Hepatocyte (in vitro differentiated cells): ENCODE measurements around the gene FAM180A. TPM values are rescaled to one million over a fixed set of nuclear protein-coding genes. Genes with fewer than 3 reads are reported as not detected.
"Not testable (repeated sequence)": the region's sequence is repeated elsewhere in the genome, so short reads cannot be mapped to it uniquely, and the experiment has no call there.

Experiments used
- DNase-seq: peaks from one replicate; pipeline ENCODE4 v3.0.0-alpha.2; 2016; ENCODE audit warnings: low spot score
- H2AFZ ChIP-seq: fragments of 200-600 bp; sonication (generic); 2 replicates; pipeline ENCODE4 v1.6.0; 2016; ENCODE audit warnings: antibody characterized with exemption, mild to moderate bottlenecking
- H3K27ac ChIP-seq: fragments of 200-600 bp; sonication (generic); 2 replicates; pipeline ENCODE4 v1.5.1; 2016; ENCODE audit warnings: mild to moderate bottlenecking
- H3K27me3 ChIP-seq: fragments of 200-600 bp; sonication (generic); 2 replicates; pipeline ENCODE4 v1.6.1; 2016
- H3K36me3 ChIP-seq: fragments of 200-600 bp; sonication (generic); replicated peaks from 2 replicates; pipeline ENCODE4 v1.5.1; 2016; ENCODE audit warnings: low read depth; ENCODE audit not compliant: insufficient read depth
- H3K4me1 ChIP-seq: fragments of 200-600 bp; sonication (generic); 2 replicates; pipeline ENCODE4 v1.5.1; 2016; ENCODE audit warnings: mild to moderate bottlenecking, moderate library complexity; ENCODE audit not compliant: insufficient read depth
- H3K4me2 ChIP-seq: fragments of 200-600 bp; sonication (generic); 2 replicates; pipeline ENCODE4 v1.6.0; 2016
- H3K4me3 ChIP-seq: fragments of 200-600 bp; sonication (generic); 2 replicates; pipeline ENCODE4 v1.5.1; 2016; ENCODE audit warnings: mild to moderate bottlenecking
- H3K79me2 ChIP-seq: fragments of 200-600 bp; sonication (generic); 2 replicates; pipeline ENCODE4 v1.6.0; 2017; ENCODE audit warnings: mild to moderate bottlenecking
- H3K9me2 ChIP-seq: fragments of 200-600 bp; sonication (generic); replicated peaks from 2 replicates; pipeline ENCODE4 v1.6.0; 2017; ENCODE audit warnings: mild to moderate bottlenecking; ENCODE audit not compliant: insufficient read depth
- H3K9me3 ChIP-seq: fragments of 200-600 bp; sonication (generic); 2 replicates; pipeline ENCODE4 v1.5.1; 2016; ENCODE audit warnings: low read depth, mild to moderate bottlenecking
- H4K20me1 ChIP-seq: fragments of 200-600 bp; sonication (generic); 2 replicates; pipeline ENCODE4 v1.6.0; 2016; ENCODE audit warnings: mild to moderate bottlenecking; ENCODE audit not compliant: insufficient read depth, poor library complexity, severe bottlenecking
- EZH2 ChIP-seq: fragments of 200-600 bp; sonication (generic); IDR thresholded peaks from 2 replicates; pipeline ENCODE4 v1.6.1; 2016; ENCODE audit warnings: antibody characterized with exemption, mild to moderate bottlenecking, borderline replicate concordance
- EZH2phosphoT487 ChIP-seq: fragments of 200-600 bp; sonication (generic); IDR thresholded peaks from one replicate; pipeline ENCODE4 v1.6.1; 2018; ENCODE audit warnings: antibody characterized with exemption, mild to moderate bottlenecking, low read depth, moderate library complexity; ENCODE audit not compliant: unreplicated experiment, severe bottlenecking
- WGBS: methylation state at CpG from one replicate; pipeline ENCODE4 v1.1.6; 2016; ENCODE audit warnings: low lambda C conversion rate; ENCODE audit errors: missing lambda C conversion rate; 5-methylcytosine and 5-hydroxymethylcytosine counted together
- polyA plus RNA-seq: library from polyadenylated mRNA; unstranded; fragments of >200 nt; fragmentation: Nextera tagmentation; extraction: Ambion mirVana; gene quantifications from 2 replicates; pipeline ENCODE4 v1.2.1, GENCODE V29; 2016
- total RNA-seq: library from RNA; depleted of rRNA; stranded (reverse); fragments of >200 nt; gene quantifications from 2 replicates; pipeline ENCODE4 v1.2.3, GENCODE V29; 2014
- TF ChIP-seq, protein P1 (sequence below): fragments of 200-600 bp; sonication (generic); IDR thresholded peaks from 2 replicates; pipeline ENCODE4 v1.5.1; 2016; ENCODE audit warnings: antibody characterized with exemption, mild to moderate bottlenecking; ENCODE audit not compliant: poor library complexity

Gene FAM180A
- total and polyA plus RNA-seq, 2 experiments from 2014 or later: not detected

DNA sequence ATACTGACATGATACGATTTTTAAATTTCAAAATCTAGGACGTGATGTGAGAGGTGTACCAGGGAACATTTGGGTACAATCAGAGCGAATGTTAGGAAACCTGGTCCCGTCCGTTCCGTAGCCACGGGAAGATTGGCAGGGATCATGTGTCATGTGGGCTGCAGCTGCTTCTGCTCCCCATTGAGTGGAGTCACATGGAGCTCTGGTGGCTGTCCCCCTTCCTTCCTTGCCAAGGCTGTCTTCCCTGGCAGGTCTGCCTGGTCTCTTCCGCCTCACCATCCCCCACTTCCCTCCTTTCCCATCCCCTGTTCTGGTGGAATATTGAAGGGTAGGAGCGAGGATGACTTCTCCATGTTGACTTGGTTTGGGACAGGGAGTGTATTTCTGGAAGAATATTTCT is 33.8 kb upstream of the FAM180A start:
- Histone ChIP-seq H3K79me2 (no peaks in the 10 kb centered on the region), H3K9me3 (no peaks in the 10 kb centered on the region), H3K4me1 (no peaks in the 10 kb centered on the region), H3K36me3 (no peaks in the 10 kb centered on the region), H3K9me2 (no peaks in the 10 kb centered on the region), H3K4me2 (no peak overlapping the region), H3K27me3 (peaks cover 3% of the 10 kb centered on the region), H3K27ac (no peak overlapping the region), H2AFZ (no peak overlapping the region), H3K4me3 (no peak overlapping the region), H4K20me1 (no peaks in the 10 kb centered on the region)
- WGBS: 94% methylated on average over 9 of the region's 9 CpGs
- TF ChIP-seq, protein P1, sequence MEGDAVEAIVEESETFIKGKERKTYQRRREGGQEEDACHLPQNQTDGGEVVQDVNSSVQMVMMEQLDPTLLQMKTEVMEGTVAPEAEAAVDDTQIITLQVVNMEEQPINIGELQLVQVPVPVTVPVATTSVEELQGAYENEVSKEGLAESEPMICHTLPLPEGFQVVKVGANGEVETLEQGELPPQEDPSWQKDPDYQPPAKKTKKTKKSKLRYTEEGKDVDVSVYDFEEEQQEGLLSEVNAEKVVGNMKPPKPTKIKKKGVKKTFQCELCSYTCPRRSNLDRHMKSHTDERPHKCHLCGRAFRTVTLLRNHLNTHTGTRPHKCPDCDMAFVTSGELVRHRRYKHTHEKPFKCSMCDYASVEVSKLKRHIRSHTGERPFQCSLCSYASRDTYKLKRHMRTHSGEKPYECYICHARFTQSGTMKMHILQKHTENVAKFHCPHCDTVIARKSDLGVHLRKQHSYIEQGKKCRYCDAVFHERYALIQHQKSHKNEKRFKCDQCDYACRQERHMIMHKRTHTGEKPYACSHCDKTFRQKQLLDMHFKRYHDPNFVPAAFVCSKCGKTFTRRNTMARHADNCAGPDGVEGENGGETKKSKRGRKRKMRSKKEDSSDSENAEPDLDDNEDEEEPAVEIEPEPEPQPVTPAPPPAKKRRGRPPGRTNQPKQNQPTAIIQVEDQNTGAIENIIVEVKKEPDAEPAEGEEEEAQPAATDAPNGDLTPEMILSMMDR: no peak
- TF ChIP-seq EZH2phosphoT487 (no peak), EZH2 (no peak)
- no peak for DNase-seq

DNA sequence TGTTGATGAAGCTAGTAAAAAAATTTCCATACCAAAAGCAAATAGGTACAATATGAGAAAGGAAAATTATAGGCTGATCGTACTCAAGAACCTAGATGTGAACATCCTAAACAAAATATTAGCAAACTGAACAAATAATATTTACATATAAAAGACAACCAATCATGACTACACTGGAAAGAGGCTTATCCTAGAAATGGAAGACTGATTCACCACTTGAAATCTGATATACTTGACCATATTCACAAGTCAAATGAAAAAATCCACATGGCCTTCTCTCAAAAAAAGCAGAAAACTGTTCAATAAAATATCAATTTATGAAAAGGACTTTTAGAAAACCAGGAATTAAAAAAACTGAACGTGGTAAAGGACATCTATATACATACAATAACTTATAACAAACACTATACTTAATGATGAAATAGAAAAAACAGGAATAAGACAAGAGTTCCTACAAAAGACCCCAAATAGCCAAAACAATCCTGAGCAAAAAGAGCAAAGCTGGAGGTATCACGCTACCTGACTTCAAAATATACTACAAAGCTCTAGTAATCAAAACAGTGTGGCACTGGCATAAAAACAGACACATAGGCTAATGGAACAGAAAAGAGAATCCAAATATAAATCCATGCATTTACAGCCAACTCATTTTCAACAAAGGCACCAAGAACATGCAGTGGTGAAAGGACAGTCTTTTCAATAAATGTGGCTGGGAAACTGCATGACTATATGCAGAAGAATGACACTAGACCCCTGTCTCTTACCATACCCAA is 29.2 kb upstream of the FAM180A start:
- Histone ChIP-seq H3K4me3 (no peak overlapping the region), H2AFZ (no peak overlapping the region), H3K27me3 (no peaks in the 10 kb centered on the region), H3K4me2 (no peak overlapping the region), H3K79me2 (no peaks in the 10 kb centered on the region), H3K4me1 (peaks cover 21% of the 10 kb centered on the region), H3K9me3 (no peaks in the 10 kb centered on the region), H4K20me1 (no peaks in the 10 kb centered on the region), H3K36me3 (no peaks in the 10 kb centered on the region), H3K27ac (no peak overlapping the region), H3K9me2 (no peaks in the 10 kb centered on the region)
- DNase-seq: no peak
- 88% methylated on average over 3 of the region's 3 CpGs for WGBS
- TF ChIP-seq, protein P1: no peak
- no peak for TF ChIP-seq EZH2
- TF ChIP-seq EZH2phosphoT487: no peak

DNA sequence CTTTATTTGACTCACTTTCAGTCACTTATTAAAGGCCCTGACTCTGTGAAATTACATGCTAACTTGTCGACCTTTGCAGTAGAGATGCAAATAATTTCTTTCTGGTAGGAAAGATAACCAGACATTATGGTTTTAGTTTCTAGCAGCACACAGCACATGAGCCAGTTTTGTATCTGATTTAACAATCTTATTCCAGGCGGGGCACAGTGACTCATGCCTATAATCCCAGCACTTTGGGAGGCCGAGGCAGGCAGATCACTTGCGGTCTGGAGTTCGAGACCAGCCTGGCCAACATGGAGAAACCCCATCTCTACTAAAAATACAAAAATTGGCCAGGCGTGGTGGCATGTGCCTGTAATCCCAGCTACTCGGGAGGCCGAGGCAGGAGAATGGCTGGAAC is 27.3 kb upstream of the FAM180A start:
- H2AFZ ChIP-seq, H3K9me3 ChIP-seq, H4K20me1 ChIP-seq, DNase-seq, H3K79me2 ChIP-seq, H3K27me3 ChIP-seq, H3K36me3 ChIP-seq, H3K9me2 ChIP-seq, H3K4me2 ChIP-seq, H3K4me3 ChIP-seq, H3K27ac ChIP-seq: not testable (repeated sequence)
- WGBS: 93% methylated on average over 8 of the region's 8 CpGs
- H3K4me1 ChIP-seq: peaks cover 23% of the 10 kb centered on the region

DNA sequence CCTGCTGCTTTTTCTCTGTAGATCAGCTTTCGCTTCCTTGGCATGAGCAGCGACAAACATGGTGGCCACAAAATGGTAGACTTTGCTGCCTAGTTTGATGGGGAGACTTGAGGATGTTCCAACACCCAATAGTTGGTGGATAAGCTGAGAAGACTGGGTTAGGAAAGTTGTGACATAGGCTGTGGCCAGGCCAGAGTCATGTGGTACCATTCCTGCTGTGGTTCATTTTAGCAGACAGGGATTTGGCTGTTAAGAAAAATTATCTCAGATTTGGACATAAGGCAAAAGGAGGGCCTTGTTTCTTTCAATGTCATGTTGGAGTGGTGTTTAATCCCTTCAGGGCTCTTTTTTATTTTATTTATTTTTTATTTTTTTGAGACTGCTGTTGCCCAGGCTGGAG is 26.6 kb upstream of the FAM180A start:
- peaks cover 23% of the 10 kb centered on the region for H3K4me1 ChIP-seq
- no peaks in the 10 kb centered on the region for H3K79me2 ChIP-seq
- H3K27me3 ChIP-seq: no peaks in the 10 kb centered on the region
- H3K4me3 ChIP-seq: no peak overlapping the region
- H3K9me3 ChIP-seq: no peaks in the 10 kb centered on the region
- H2AFZ ChIP-seq: no peak overlapping the region
- 98% methylated on average over 2 of the region's 2 CpGs for WGBS
- H4K20me1 ChIP-seq: no peaks in the 10 kb centered on the region
- peak overlapping the region; percentile 83 for H3K27ac ChIP-seq
- no peaks in the 10 kb centered on the region for H3K36me3 ChIP-seq
- H3K4me2 ChIP-seq: no peak overlapping the region
- DNase-seq: no peak
- TF ChIP-seq, protein P1: no peak
- TF ChIP-seq EZH2 (no peak), EZH2phosphoT487 (no peak)
- H3K9me2 ChIP-seq: no peaks in the 10 kb centered on the region
